HG02798 (cell line): ENCODE results near the gene TMEM255B.
"Not testable (repeated sequence)": the region's sequence is repeated elsewhere in the genome, so short reads cannot be mapped to it uniquely, and the experiment has no call there.

Experiments used
- ATAC-seq: cut with Tn5 transposase; IDR thresholded peaks from one replicate; pipeline ENCODE4 v1.9.1; 2021; ENCODE audit warnings: mild to moderate bottlenecking; ENCODE audit not compliant: unreplicated experiment, poor library complexity

TMEM255B gene

GRCh38 chr13:113827021-113827420, 68.0 kb downstream of the TMEM255B start:
- no peak for ATAC-seq

- no peak for ATAC-seq
Measured at GRCh38 chr13:113828282-113828825, 69.3 kb downstream of the TMEM255B start.

GRCh38 chr13:113830426-113830950, 71.5 kb downstream of the TMEM255B start:
- ATAC-seq, result not testable (repeated sequence)

GRCh38 chr13:113831061-113831460, 72.0 kb downstream of the TMEM255B start:
- no peak for ATAC-seq

- no peak for ATAC-seq
Measured at GRCh38 chr13:113832205-113832604, 73.2 kb downstream of the TMEM255B start.

GRCh38 chr13:113832631-113833030, 73.6 kb downstream of the TMEM255B start:
- no peak for ATAC-seq

GRCh38 chr13:113833111-113833830, 74.2 kb downstream of the TMEM255B start:
- ATAC-seq, result no peak

- not testable (repeated sequence) for ATAC-seq
Measured at GRCh38 chr13:113834006-113834405, 75.0 kb downstream of the TMEM255B start.

- no peak for ATAC-seq
Measured at GRCh38 chr13:113834496-113835200, 75.6 kb downstream of the TMEM255B start.

- ATAC-seq, result no peak
Measured at GRCh38 chr13:113835461-113836270, 76.6 kb downstream of the TMEM255B start.

GRCh38 chr13:113836768-113837559, 77.9 kb downstream of the TMEM255B start:
- peak; percentile 32 for ATAC-seq

- ATAC-seq, result peak; percentile 33
Measured at GRCh38 chr13:113837560-113838355, 78.7 kb downstream of the TMEM255B start.

GRCh38 chr13:113838711-113839201, 79.7 kb downstream of the TMEM255B start:
- ATAC-seq, result no peak

- ATAC-seq, result no peak
Measured at GRCh38 chr13:113839536-113840204, 80.6 kb downstream of the TMEM255B start.

- ATAC-seq, result no peak
Measured at GRCh38 chr13:113840541-113841352, 81.7 kb downstream of the TMEM255B start.

GRCh38 chr13:113841353-113841650, 82.3 kb downstream of the TMEM255B start:
- no peak for ATAC-seq

GRCh38 chr13:113842336-113843062, 83.5 kb downstream of the TMEM255B start:
- no peak for ATAC-seq
